Endothelial cell of umbilical vein (primary cell): Measurements from ENCODE around the gene PPM1M. TPM values are rescaled to one million over a fixed set of nuclear protein-coding genes. Genes with fewer than 3 reads are reported as not detected.
A peak's percentile ranks its signal among the peaks of the same experiment; 100 is the strongest.

ENCODE experiments used
- BruUV-seq: library from RNA; stranded (reverse); fragments of 400-500 nt; replicated peaks from 2 replicates; lab custom pipeline; 2021; lab: Mats Ljungman, UMichigan
- CTCF ChIA-PET: fragments of 300-600, 350-600 bp; sonication (Branson Sonifier 250); formaldehyde crosslinking; loops from one replicate; lab custom pipeline; 2021; ENCODE audit warnings: antibody characterized with exemption, inconsistent platforms; lab: Charles Lee
- POLR2A ChIA-PET: fragments of 300-600, 350-600 bp; sonication (Branson Sonifier 250); formaldehyde crosslinking; loops from one replicate; lab custom pipeline; 2021; ENCODE audit warnings: antibody characterized with exemption, inconsistent platforms; lab: Charles Lee
- DNase-seq: peaks from one replicate; pipeline ENCODE4 v3.0.0-alpha.2; 2011; ENCODE audit warnings: low read depth, low spot score
- FAIRE-seq: peaks from 2 replicates; lab custom pipeline; 2011; peaks lifted over from hg19 to GRCh38; lab: Jason Lieb, UNC
- H2AFZ ChIP-seq: 2 replicates; pipeline ENCODE4 v1.6.0; 2012; ENCODE audit warnings: low read depth, low read length, control low read depth, inconsistent platforms
- H3K27ac ChIP-seq: 2 replicates; pipeline ENCODE4 v1.5.1; 2011; ENCODE audit warnings: low read depth, mild to moderate bottlenecking, control low read depth, low read length, moderate library complexity; ENCODE audit not compliant: insufficient read depth
- H3K27me3 ChIP-seq, 2 experiments: 2 replicates each; pipeline versions ENCODE4 v1.6.0 to v1.6.1; 2011; ENCODE audit warnings: low read length in 2 of 2, mixed read lengths in 1 of 2; ENCODE audit not compliant: control insufficient read depth in 2 of 2, insufficient read depth in 2 of 2
- H3K36me3 ChIP-seq, 2 experiments: 2 replicates in 1 of 2; 3 replicates in 1 of 2; pipeline ENCODE4 v1.5.1; 2011; ENCODE audit warnings: low read length in 2 of 2, mild to moderate bottlenecking in 1 of 2, moderate library complexity in 1 of 2; ENCODE audit not compliant: control insufficient read depth in 2 of 2, insufficient read depth in 2 of 2; ENCODE audit errors: extremely low read depth in 1 of 2
- H3K4me1 ChIP-seq: 3 replicates; pipeline ENCODE4 v1.5.1; 2011; ENCODE audit warnings: mild to moderate bottlenecking, low read length; ENCODE audit not compliant: control insufficient read depth, insufficient read depth; ENCODE audit errors: extremely low read depth
- H3K4me2 ChIP-seq: 2 replicates; pipeline ENCODE4 v1.6.1; 2011; ENCODE audit warnings: low read length, control low read depth, mixed read lengths; ENCODE audit not compliant: insufficient read depth
- H3K4me3 ChIP-seq, 3 experiments: fragments of 200-600 bp in 1 of 3; sonication (generic), shearing (Covaris generic) in 1 of 3; replicated peaks in 1 of 3; 2 replicates each; pipeline ENCODE4 v1.5.1; 2011 to 2016; ENCODE audit warnings: control low read depth in 3 of 3, low read length in 3 of 3, mild to moderate bottlenecking in 2 of 3, inconsistent platforms in 1 of 3, low read depth in 1 of 3, moderate library complexity in 1 of 3; ENCODE audit not compliant: insufficient read depth in 1 of 3
- H3K79me2 ChIP-seq: 2 replicates; pipeline ENCODE4 v1.6.0; 2012; ENCODE audit warnings: low read length, inconsistent platforms; ENCODE audit not compliant: control insufficient read depth, insufficient read depth
- H3K9ac ChIP-seq: replicated peaks from 2 replicates; pipeline ENCODE3; 2011; ENCODE audit warnings: low read length, control low read depth; ENCODE audit not compliant: insufficient read depth; ENCODE audit errors: extremely low read depth
- H3K9me1 ChIP-seq: replicated peaks from 3 replicates; pipeline ENCODE4 v1.6.0; 2011; ENCODE audit warnings: mild to moderate bottlenecking, low read length; ENCODE audit not compliant: control insufficient read depth, insufficient read depth; ENCODE audit errors: extremely low read depth
- H3K9me3 ChIP-seq: replicated peaks from 2 replicates; pipeline ENCODE4 v1.5.1; 2012; ENCODE audit warnings: low read length, inconsistent platforms; ENCODE audit not compliant: control insufficient read depth, insufficient read depth
- H4K20me1 ChIP-seq: replicated peaks from 2 replicates; pipeline ENCODE3; 2011; ENCODE audit warnings: mild to moderate bottlenecking, low read length; ENCODE audit not compliant: control insufficient read depth, insufficient read depth; ENCODE audit errors: extremely low read depth
- GATA2 ChIP-seq: IDR thresholded peaks from 2 replicates; pipeline ENCODE4 v1.7.0; 2011; ENCODE audit warnings: low read depth, mild to moderate bottlenecking, moderate library complexity, mixed read lengths, low read length; ENCODE audit not compliant: insufficient read length, insufficient read depth
- MYC ChIP-seq: IDR thresholded peaks from one replicate; pipeline ENCODE4 v1.6.1; 2011; ENCODE audit warnings: mild to moderate bottlenecking, low read depth, low read length
- dilution Hi-C: fragments of 300-500 bp; cut with MboI; formaldehyde crosslinking; loops from one replicate; pipeline ENCODE4 v1.15.0; 2019; ENCODE audit warnings: low sequenced_read_pairs; ENCODE audit not compliant: extremely low pct_ligation_motif_present
- intact Hi-C: fragments of 100-400 bp; cut with micrococcal nuclease; formaldehyde crosslinking; loops from one replicate; pipeline ENCODE4 v1.10.0; 2022
- polyA plus RNA-seq, 4 experiments: library from polyadenylated mRNA; depleted of rRNA in 3 of 4; stranded (reverse) in 3 of 4; unstranded in 1 of 4; fragments of >200 nt; gene quantifications; 2 replicates each; pipeline versions ENCODE4 v1.2.1 to v1.2.3, GENCODE V29; 2011 to 2012; ENCODE audit warnings: missing spikeins in 1 of 4
- total RNA-seq: library from RNA; stranded (reverse); gene quantifications from 2 replicates; pipeline ENCODE4 v1.2.3, GENCODE V29; 2021
- TF ChIP-seq, protein P1 (sequence below), 2 donors: IDR thresholded peaks; 1 replicate in 1 of 2; 2 replicates in 1 of 2; pipeline ENCODE4 v1.5.1; 2011; ENCODE audit warnings: low read length in 2 of 2, mild to moderate bottlenecking in 2 of 2, moderate library complexity in 2 of 2, control low read depth in 1 of 2, inconsistent platforms in 1 of 2, low read depth in 1 of 2; ENCODE audit not compliant: insufficient read depth in 1 of 2; ENCODE audit errors: extremely low read depth in 1 of 2

Gene PPM1M
- total and polyA plus RNA-seq, 2 donors (not counting 3 experiments of a cell fraction or from before 2014, with no cell fraction given) = 13.7 to 19.4 TPM

GRCh38 chr3:52196977-52197376, 48.6 kb upstream of the PPM1M start:
- H4K20me1 ChIP-seq = no peaks in the 10 kb centered on the region
- intact Hi-C loops = loop anchor here (5.0 kb wide), 1 partner anchor 195 kb away; no protein-coding TSS in a partner anchor
- H3K27me3 ChIP-seq = no peaks in the 10 kb centered on the region
- no peak overlapping the region for H3K4me3 ChIP-seq
- no peak overlapping the region for H3K27ac ChIP-seq
- POLR2A ChIA-PET = interaction anchor here (0.8 kb wide), 1 partner anchor 42 kb away, joined by 3 read pairs; the partner anchor contains the start of gene POC1A
- H3K79me2 ChIP-seq = peaks cover 15% of the 10 kb centered on the region
- dilution Hi-C loops = no loop called here
- no peak overlapping the region for H3K9ac ChIP-seq
- CTCF ChIA-PET = interaction anchor here (0.8 to 1.4 kb wide), 5 partner anchors 8 to 43 kb away, joined by 3 to 5 read pairs (median 3); partner anchors contain the start of gene POC1A
- peaks cover 0 to 4% of the 10 kb centered on the region in 2 experiments for H3K36me3 ChIP-seq
- H3K4me1 ChIP-seq = peaks cover 17% of the 10 kb centered on the region
- no peak for DNase-seq
- peak overlapping the region; percentile 85 for H2AFZ ChIP-seq
- BruUV-seq = no TSS peak
- no peaks in the 10 kb centered on the region for H3K9me3 ChIP-seq
- no peak for TF ChIP-seq GATA2
- no peak overlapping the region for H3K4me2 ChIP-seq
- no peaks in the 10 kb centered on the region for H3K9me1 ChIP-seq
- FAIRE-seq = no peak

- BruUV-seq = no TSS peak
- POLR2A ChIA-PET = interaction anchor here (0.8 kb wide), 1 partner anchor 43 kb away, joined by 3 read pairs; the partner anchor contains the start of gene POC1A
- H3K36me3 ChIP-seq = peaks cover 3 to 5% of the 10 kb centered on the region in 2 experiments
Measured at GRCh38 chr3:52197499-52197841, 48.1 kb upstream of the PPM1M start.

More at GRCh38 chr3:52197499-52197841, 48.1 kb upstream of the PPM1M start:
- dilution Hi-C loops = no loop called here
- H3K9me3 ChIP-seq = no peaks in the 10 kb centered on the region
- H2AFZ ChIP-seq = peak overlapping the region; percentile 85
- peak overlapping the region; percentile 27 for H3K4me2 ChIP-seq
- H3K9me1 ChIP-seq = no peaks in the 10 kb centered on the region
- H3K4me3 ChIP-seq = peak overlapping the region in 1 of 3 experiments; percentile 93
- peak overlapping the region; percentile 23 for H3K27ac ChIP-seq
- H3K79me2 ChIP-seq = peaks cover 15% of the 10 kb centered on the region
- H3K27me3 ChIP-seq = no peaks in the 10 kb centered on the region
- H3K9ac ChIP-seq = peak overlapping the region; percentile 17
- peak; percentile 35 for FAIRE-seq
- intact Hi-C loops = loop anchor here (5.0 kb wide), 1 partner anchor 195 kb away; no protein-coding TSS in a partner anchor
- no peak for DNase-seq
- TF ChIP-seq MYC = no peak
- TF ChIP-seq, protein P1, sequence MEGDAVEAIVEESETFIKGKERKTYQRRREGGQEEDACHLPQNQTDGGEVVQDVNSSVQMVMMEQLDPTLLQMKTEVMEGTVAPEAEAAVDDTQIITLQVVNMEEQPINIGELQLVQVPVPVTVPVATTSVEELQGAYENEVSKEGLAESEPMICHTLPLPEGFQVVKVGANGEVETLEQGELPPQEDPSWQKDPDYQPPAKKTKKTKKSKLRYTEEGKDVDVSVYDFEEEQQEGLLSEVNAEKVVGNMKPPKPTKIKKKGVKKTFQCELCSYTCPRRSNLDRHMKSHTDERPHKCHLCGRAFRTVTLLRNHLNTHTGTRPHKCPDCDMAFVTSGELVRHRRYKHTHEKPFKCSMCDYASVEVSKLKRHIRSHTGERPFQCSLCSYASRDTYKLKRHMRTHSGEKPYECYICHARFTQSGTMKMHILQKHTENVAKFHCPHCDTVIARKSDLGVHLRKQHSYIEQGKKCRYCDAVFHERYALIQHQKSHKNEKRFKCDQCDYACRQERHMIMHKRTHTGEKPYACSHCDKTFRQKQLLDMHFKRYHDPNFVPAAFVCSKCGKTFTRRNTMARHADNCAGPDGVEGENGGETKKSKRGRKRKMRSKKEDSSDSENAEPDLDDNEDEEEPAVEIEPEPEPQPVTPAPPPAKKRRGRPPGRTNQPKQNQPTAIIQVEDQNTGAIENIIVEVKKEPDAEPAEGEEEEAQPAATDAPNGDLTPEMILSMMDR (IDR thresholded peaks at IDR 0.05; ENCODE audit: extremely low read depth in 1 of 2, insufficient read depth in 1 of 2, low read depth in 1 of 2, low read length in 2 of 2) = no peak
- CTCF ChIA-PET = interaction anchor here (0.8 to 1.4 kb wide), 5 partner anchors 8 to 43 kb away, joined by 3 to 5 read pairs (median 3); partner anchors contain the start of gene POC1A
- no peaks in the 10 kb centered on the region for H4K20me1 ChIP-seq
- peaks cover 17% of the 10 kb centered on the region for H3K4me1 ChIP-seq
